DOHH2 (cell line): ENCODE measurements around the gene CUBN.

Source experiments
- EZH2phosphoT487 ChIP-seq: fragments of 200-600 bp; sonication (generic); IDR thresholded peaks from 2 replicates; pipeline ENCODE4 v1.6.1; 2017; ENCODE audit warnings: borderline replicate concordance, mild to moderate bottlenecking, antibody characterized with exemption, low read length, moderate library complexity, mixed read lengths
- TF ChIP-seq, protein P1 (sequence below): fragments of 200-600 bp; sonication (generic); IDR thresholded peaks from one replicate; pipeline ENCODE4 v1.5.1; 2014; ENCODE audit warnings: antibody characterized with exemption, mild to moderate bottlenecking, low read depth, low read length; ENCODE audit not compliant: poor library complexity, severe bottlenecking

DNA sequence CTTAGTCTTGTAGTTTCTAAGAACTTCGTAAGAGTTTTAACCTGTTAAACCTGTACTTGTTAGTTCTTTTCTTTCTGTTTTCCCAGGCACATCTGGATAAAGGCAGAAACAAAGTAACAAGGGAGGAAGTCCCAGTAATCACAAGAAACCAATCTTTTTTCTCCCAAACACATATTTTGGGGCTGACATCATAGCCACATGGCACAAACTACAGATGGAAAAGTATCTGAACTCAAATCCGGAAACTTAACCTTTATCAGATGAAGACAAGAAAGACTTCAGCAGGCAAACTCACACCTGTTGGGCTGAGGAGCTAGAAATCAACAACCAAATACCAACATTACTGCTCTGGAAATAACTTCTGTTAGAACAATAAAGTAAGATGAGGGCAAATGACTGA, 67.1 kb downstream of the CUBN start:
- TF ChIP-seq, protein P1, sequence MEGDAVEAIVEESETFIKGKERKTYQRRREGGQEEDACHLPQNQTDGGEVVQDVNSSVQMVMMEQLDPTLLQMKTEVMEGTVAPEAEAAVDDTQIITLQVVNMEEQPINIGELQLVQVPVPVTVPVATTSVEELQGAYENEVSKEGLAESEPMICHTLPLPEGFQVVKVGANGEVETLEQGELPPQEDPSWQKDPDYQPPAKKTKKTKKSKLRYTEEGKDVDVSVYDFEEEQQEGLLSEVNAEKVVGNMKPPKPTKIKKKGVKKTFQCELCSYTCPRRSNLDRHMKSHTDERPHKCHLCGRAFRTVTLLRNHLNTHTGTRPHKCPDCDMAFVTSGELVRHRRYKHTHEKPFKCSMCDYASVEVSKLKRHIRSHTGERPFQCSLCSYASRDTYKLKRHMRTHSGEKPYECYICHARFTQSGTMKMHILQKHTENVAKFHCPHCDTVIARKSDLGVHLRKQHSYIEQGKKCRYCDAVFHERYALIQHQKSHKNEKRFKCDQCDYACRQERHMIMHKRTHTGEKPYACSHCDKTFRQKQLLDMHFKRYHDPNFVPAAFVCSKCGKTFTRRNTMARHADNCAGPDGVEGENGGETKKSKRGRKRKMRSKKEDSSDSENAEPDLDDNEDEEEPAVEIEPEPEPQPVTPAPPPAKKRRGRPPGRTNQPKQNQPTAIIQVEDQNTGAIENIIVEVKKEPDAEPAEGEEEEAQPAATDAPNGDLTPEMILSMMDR: no peak
- TF ChIP-seq EZH2phosphoT487: no peak
